Camera-type eye (tissue), 1 donor: Measurements from ENCODE around the gene GSKIP. TPM values are rescaled to one million over a fixed set of nuclear protein-coding genes. Genes with fewer than 3 reads are reported as not detected.

Experiments used
- total RNA-seq: library from RNA; depleted of rRNA; stranded (reverse); fragments of >200 nt; gene quantifications from one replicate; pipeline ENCODE4 v1.2.3, GENCODE V29; 2014

The GSKIP gene
- 56.3 TPM for total RNA-seq

DNA sequence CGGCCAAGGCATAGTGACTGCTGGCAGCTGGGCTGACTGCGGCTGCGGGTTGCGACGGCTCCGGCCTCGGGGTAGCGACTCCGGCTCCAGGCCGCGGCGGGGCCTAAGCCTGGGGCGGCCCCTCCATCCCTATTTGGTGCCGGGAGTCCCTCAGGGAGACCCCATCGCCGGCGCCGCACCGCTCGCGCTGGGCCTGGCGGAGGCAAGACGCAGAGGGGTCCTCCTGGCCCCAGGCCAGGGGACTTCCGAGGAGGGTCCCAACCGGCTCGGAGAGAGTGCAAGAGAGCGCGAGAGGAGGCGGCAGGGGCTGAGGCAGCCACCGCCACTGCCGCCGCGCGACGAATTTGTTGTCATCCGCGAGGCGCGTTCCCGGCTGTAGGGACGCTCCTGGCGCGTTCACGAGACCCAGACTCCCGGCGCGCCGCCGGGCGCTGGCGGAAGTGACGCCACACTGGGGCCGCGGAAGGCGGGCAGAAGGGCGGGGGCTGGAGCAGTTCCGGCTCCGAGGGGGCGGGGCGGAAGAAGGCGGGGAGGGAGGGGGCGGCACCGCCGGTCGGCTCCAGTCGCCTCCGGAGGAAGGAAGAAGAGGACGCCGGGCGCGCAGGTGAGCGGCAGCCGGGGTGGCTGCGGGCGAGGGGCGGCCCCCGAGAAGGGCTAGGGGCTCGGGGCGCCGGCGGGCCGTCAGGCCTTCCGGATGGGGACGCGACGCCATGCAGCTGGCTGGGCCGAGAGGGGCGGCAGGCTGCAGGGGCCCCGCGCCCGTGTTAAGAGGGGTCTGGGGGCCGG lies at the start of gene GSKIP, which contains the start of gene ATG2B:
Gene GSKIP (plus strand): TSS at position 562 of the 786 bp plus-strand sequence. CDS start 18,722 bp downstream, outside the sequence.
Gene ATG2B (minus strand): TSS at position 377 of the 786 bp plus-strand sequence. CDS start 365 bp downstream, at position 12.

Other genes starting within 250 kb of the GSKIP start
- gene BDKRB2, start 158.7 kb upstream of the GSKIP start, total RNA-seq = 7.4 TPM
- 0.38 TPM for gene BDKRB1, start 107.3 kb upstream of the GSKIP start, total RNA-seq
- gene ATG2B, start 185 bp upstream of the GSKIP start, total RNA-seq = 60.0 TPM
- gene AK7, start 28.6 kb downstream of the GSKIP start, total RNA-seq = 9.2 TPM
- 290 TPM for gene PAPOLA, start 138.9 kb downstream of the GSKIP start, total RNA-seq